Activated CD8-positive, alpha-beta memory T cell treated with anti-CD3 and anti-CD28 coated beads, Interleukin-2, amount 50 U/mL, for 48 hours (primary cell): ENCODE results near the gene GZF1.
"Not testable (repeated sequence)": the region's sequence is repeated elsewhere in the genome, so short reads cannot be mapped to it uniquely, and the experiment has no call there.

ENCODE experiments used
- DNase-seq: peaks from one replicate; pipeline ENCODE4 v3.0.0-alpha.2; 2020

The GZF1 gene

GRCh38 chr20:23347791-23348190, 14.2 kb upstream of the GZF1 start:
- no peak for DNase-seq

GRCh38 chr20:23348510-23348909, 13.5 kb upstream of the GZF1 start:
- DNase-seq, result not testable (repeated sequence)

GRCh38 chr20:23349338-23350195, 12.4 kb upstream of the GZF1 start:
- no peak for DNase-seq

- peak; percentile 97 for DNase-seq
Observed at GRCh38 chr20:23350196-23350903, 11.6 kb upstream of the GZF1 start, which contains the start of gene NXT1. Gene NXT1 (plus strand): TSS chr20:23350791. CDS start chr20:23354042, 3,251 bp downstream.

GRCh38 chr20:23350904-23351838, 10.8 kb upstream of the GZF1 start:
- peak; percentile 75 for DNase-seq

- no peak for DNase-seq
Observed at GRCh38 chr20:23356203-23356602, 5.8 kb upstream of the GZF1 start.

GRCh38 chr20:23357767-23358562, 4.0 kb upstream of the GZF1 start:
- DNase-seq, result peak; percentile 99

GRCh38 chr20:23358563-23358906, 3.4 kb upstream of the GZF1 start:
- no peak for DNase-seq

GRCh38 chr20:23358923-23359593, 2.9 kb upstream of the GZF1 start:
- no peak for DNase-seq

- no peak for DNase-seq
Observed at GRCh38 chr20:23360531-23360930, 1.5 kb upstream of the GZF1 start.

GRCh38 chr20:23361119-23361475, 885 bp upstream of the GZF1 start:
- no peak for DNase-seq

- no peak for DNase-seq
Observed at GRCh38 chr20:23362392-23363256, 642 bp downstream of the GZF1 start.

- DNase-seq, result no peak
Observed at GRCh38 chr20:23363257-23363649, 1.3 kb downstream of the GZF1 start.

- no peak for DNase-seq
Observed at GRCh38 chr20:23365390-23366165, 3.6 kb downstream of the GZF1 start.

- DNase-seq, result no peak
Observed at GRCh38 chr20:23366384-23366783, 4.4 kb downstream of the GZF1 start.

GRCh38 chr20:23367770-23368169, 5.8 kb downstream of the GZF1 start:
- DNase-seq, result no peak

GRCh38 chr20:23368316-23369071, 6.5 kb downstream of the GZF1 start:
- DNase-seq, result no peak

GRCh38 chr20:23369072-23369823, 7.3 kb downstream of the GZF1 start:
- no peak for DNase-seq
